HepG2 (cell line): ENCODE measurements around the gene CLIC4. TPM values are rescaled to one million over a fixed set of nuclear protein-coding genes. Genes with fewer than 3 reads are reported as not detected.

ENCODE experiments used
- HBP1 ChIP-seq: IDR thresholded peaks from 2 replicates; pipeline ENCODE4 v1.6.1; 2016; ENCODE audit warnings: low read depth, control low read depth
- HOMEZ ChIP-seq: IDR thresholded peaks from 2 replicates; pipeline ENCODE4 v1.6.1; 2016; ENCODE audit warnings: low read depth
- IKZF4 ChIP-seq: sonication (generic); formaldehyde crosslinking; IDR thresholded peaks from 2 replicates; pipeline ENCODE4 v1.5.1; 2020; ENCODE audit warnings: borderline replicate concordance, mild to moderate bottlenecking, low read depth, missing genetic modification reagents; ENCODE audit errors: not compliant biosample characterization
- LCORL ChIP-seq, 2 experiments: fragments of 450-650 bp in 1 of 2; sonication (generic) in 1 of 2; formaldehyde crosslinking in 1 of 2; IDR thresholded peaks; 2 replicates each; pipeline versions ENCODE4 v1.5.0 to v1.6.1; 2017 to 2020; ENCODE audit warnings: antibody characterized with exemption in 1 of 2, missing genetic modification reagents in 1 of 2
- SMC3 ChIP-seq: IDR thresholded peaks from 2 replicates; pipeline ENCODE4 v1.6.1; 2011; ENCODE audit warnings: low read length, improper control_type of control experiment
- TBX2 ChIP-seq: sonication (generic); formaldehyde crosslinking; IDR thresholded peaks from 2 replicates; pipeline ENCODE4 v1.5.0; 2020; ENCODE audit warnings: missing genetic modification reagents, mild to moderate bottlenecking, borderline replicate concordance
- TEAD3 ChIP-seq: optimal IDR thresholded peaks from 2 replicates; pipeline ENCODE3; 2016; ENCODE audit warnings: borderline replicate concordance
- TEF ChIP-seq: sonication (generic); formaldehyde crosslinking; IDR thresholded peaks from 2 replicates; pipeline ENCODE4 v1.5.0; 2020; ENCODE audit warnings: missing genetic modification reagents
- TFDP1 ChIP-seq: IDR thresholded peaks from 2 replicates; pipeline ENCODE4 v1.6.1; 2016; ENCODE audit warnings: missing compliant biosample characterization, missing genetic modification reagents, borderline replicate concordance
- ZHX2 ChIP-seq, 2 experiments: sonication (generic) in 1 of 2; formaldehyde crosslinking in 1 of 2; IDR thresholded peaks; 2 replicates each; pipeline versions ENCODE4 v1.6.1 to v1.9.0; 2014 to 2022; ENCODE audit warnings: antibody characterized with exemption in 1 of 2, borderline replicate concordance in 1 of 2, inconsistent platforms in 1 of 2, low read depth in 1 of 2, missing genetic modification reagents in 1 of 2
- ZNF317 ChIP-seq: sonication (generic); formaldehyde crosslinking; IDR thresholded peaks from 2 replicates; pipeline ENCODE4 v1.5.0; 2020; ENCODE audit warnings: mild to moderate bottlenecking, missing genetic modification reagents
- ZNF512B ChIP-seq: sonication (generic); formaldehyde crosslinking; IDR thresholded peaks from 2 replicates; pipeline ENCODE4 v1.5.1; 2020; ENCODE audit warnings: missing genetic modification reagents, mild to moderate bottlenecking, borderline replicate concordance
- polyA plus RNA-seq, 8 experiments: library from polyadenylated mRNA; depleted of rRNA in 3 of 8; stranded (reverse) in 7 of 8; unstranded in 1 of 8; fragments of >200 nt; fragmentation: Illumina TruSeq in 4 of 8; extraction: Trizol in 4 of 8; gene quantifications; 2 replicates each; pipeline versions ENCODE4 v1.2.1 to v1.2.3, GENCODE V29; 2011 to 2016; ENCODE audit warnings: low read depth in 4 of 8, missing spikeins in 1 of 8, mixed read lengths in 1 of 8; ENCODE audit not compliant: insufficient read depth in 1 of 8
- total RNA-seq, 5 experiments: library from RNA; depleted of rRNA; stranded (reverse); fragments of >200 nt; fragmentation: Illumina TruSeq; extraction: Trizol; gene quantifications; 2 replicates each; pipeline ENCODE4 v1.2.3, GENCODE V29; 2016; ENCODE audit warnings: low read depth in 1 of 5

Gene CLIC4
- total and polyA plus RNA-seq, 2 of the 13 experiments (the other 11 are each of a cell fraction or from before 2014, with no cell fraction given): 23.3 to 77.4 TPM

- TF ChIP-seq ZHX2 (IDR thresholded peaks at IDR 0.05; ENCODE audit: low read depth): no peak
- no peak for TF ChIP-seq ZHX2 (CRISPR knock-in tag; IDR thresholded peaks at IDR 0.05; ENCODE audit: borderline replicate concordance)
- TF ChIP-seq HOMEZ (CRISPR knock-in tag): no peak
- no peak for TF ChIP-seq TFDP1 (CRISPR knock-in tag)
- TF ChIP-seq ZNF317 (CRISPR knock-in tag): no peak
- no peak for TF ChIP-seq IKZF4 (CRISPR knock-in tag)
- TF ChIP-seq TEF (CRISPR knock-in tag): no peak
- TF ChIP-seq TBX2 (CRISPR knock-in tag): no peak
- TF ChIP-seq HBP1 (CRISPR knock-in tag): no peak
- TF ChIP-seq LCORL (IDR thresholded peaks at IDR 0.05): peak; percentile 11; the same call in 1 of the 2 replicates
- no peak for TF ChIP-seq LCORL (CRISPR knock-in tag; IDR thresholded peaks at IDR 0.05)
- no peak for TF ChIP-seq SMC3
- peak; percentile 32 for TF ChIP-seq TEAD3
- no peak for TF ChIP-seq ZNF512B (CRISPR knock-in tag)
These were observed 133.8 kb downstream of the CLIC4 start (continued) for GRCh38 chr1:24878775-24879742.
